GM12878 (cell line): ENCODE measurements around the gene IZUMO1R. TPM values are rescaled to one million over a fixed set of nuclear protein-coding genes. Genes with fewer than 3 reads are reported as not detected.

Experiments used
- ATAC-seq: fragments of 200-7000 bp; cut with Tn5 transposase; 3 replicates; pipeline ENCODE4 v1.9.1; 2020; ENCODE audit warnings: mild to moderate bottlenecking, moderate library complexity
- BruUV-seq: library from RNA; stranded (reverse); fragments of 400-500 nt; replicated peaks from 2 replicates; lab custom pipeline; 2021; lab: Mats Ljungman, UMichigan
- CTCF ChIA-PET: fragments of 300-600 bp; sonication (Branson Sonifier 250); formaldehyde crosslinking; extraction: SDS; loops from one replicate; lab custom pipeline; 2021; ENCODE audit warnings: inconsistent platforms; lab: Yijun Ruan, JAX
- POLR2A ChIA-PET: fragments of 350-600 bp; formaldehyde crosslinking; extraction: SDS; loops from one replicate; lab custom pipeline; 2021; ENCODE audit warnings: inconsistent platforms; lab: Charles Lee
- RAD21 ChIA-PET: fragments of 300-600 bp; sonication (Branson Sonifier 250); formaldehyde crosslinking; loops from one replicate; lab custom pipeline; 2023; ENCODE audit warnings: antibody characterized with exemption; ENCODE audit not compliant: unreplicated experiment; lab: Charles Lee
- SMC1A ChIA-PET: fragments of 300-600 bp; sonication (Branson Sonifier 250); formaldehyde crosslinking; loops from one replicate; lab custom pipeline; 2023; ENCODE audit not compliant: unreplicated experiment, uncharacterized antibody; lab: Charles Lee
- DNase-seq: peaks from one replicate; pipeline ENCODE4 v3.0.0-alpha.2; 2011; ENCODE audit warnings: low read depth, low spot score
- FAIRE-seq: peaks from 3 replicates; lab custom pipeline; 2011; peaks lifted over from hg19 to GRCh38; lab: Jason Lieb, UNC
- H2AFZ ChIP-seq: 2 replicates; pipeline ENCODE4 v1.6.0; 2011; ENCODE audit warnings: low read depth, low read length, control low read depth; ENCODE audit not compliant: control insufficient read depth
- H3K27ac ChIP-seq: 2 replicates; pipeline ENCODE4 v1.5.1; 2011; ENCODE audit warnings: control low read depth; ENCODE audit not compliant: control insufficient read depth, insufficient read depth
- H3K27me3 ChIP-seq, 2 experiments: replicated peaks in 1 of 2; 2 replicates each; pipeline versions ENCODE4 v1.6.0 to v1.6.1; 2011; ENCODE audit warnings: low read length in 1 of 2; ENCODE audit not compliant: control insufficient read depth in 2 of 2, insufficient read depth in 2 of 2
- H3K36me3 ChIP-seq, 2 experiments: 2 replicates each; pipeline ENCODE4 v1.5.1; 2011; ENCODE audit warnings: low read length in 1 of 2; ENCODE audit not compliant: control insufficient read depth in 2 of 2, insufficient read depth in 2 of 2
- H3K4me1 ChIP-seq: 2 replicates; pipeline ENCODE4 v1.6.1; 2011; ENCODE audit warnings: mild to moderate bottlenecking, low read length, moderate library complexity, mixed read lengths; ENCODE audit not compliant: control insufficient read depth, insufficient read depth
- H3K4me2 ChIP-seq: 2 replicates; pipeline ENCODE4 v1.6.0; 2011; ENCODE audit warnings: control low read depth; ENCODE audit not compliant: control insufficient read depth, insufficient read depth
- H3K4me3 ChIP-seq: fragments of 200-600 bp; sonication (generic); 2 replicates; pipeline ENCODE4 v1.5.1; 2016
- H3K79me2 ChIP-seq: 2 replicates; pipeline ENCODE4 v1.6.0; 2011; ENCODE audit warnings: low read length; ENCODE audit not compliant: control insufficient read depth, insufficient read depth
- H3K9ac ChIP-seq: 2 replicates; pipeline ENCODE4 v1.8.0; 2011; ENCODE audit warnings: low read length, control low read depth, mixed read lengths; ENCODE audit not compliant: control insufficient read depth, insufficient read depth
- H3K9me3 ChIP-seq: replicated peaks from 3 replicates; pipeline ENCODE4 v1.5.1; 2011; ENCODE audit warnings: mild to moderate bottlenecking, low read length; ENCODE audit not compliant: control insufficient read depth, insufficient read depth
- H4K20me1 ChIP-seq: 2 replicates; pipeline ENCODE4 v1.6.0; 2011; ENCODE audit not compliant: control insufficient read depth, insufficient read depth
- BMI1 ChIP-seq: fragments of 450-650 bp; IDR thresholded peaks from 2 replicates; pipeline ENCODE4 v1.6.1; 2016; ENCODE audit warnings: mild to moderate bottlenecking, moderate library complexity, borderline replicate concordance
- BRCA1 ChIP-seq: IDR thresholded peaks from 2 replicates; pipeline ENCODE4 v1.6.1; 2011; ENCODE audit warnings: low read depth, low read length, improper control_type of control experiment
- CHD1 ChIP-seq: IDR thresholded peaks from 2 replicates; pipeline ENCODE4 v1.6.1; 2012; ENCODE audit warnings: low read depth, low read length, improper control_type of control experiment
- CREM ChIP-seq: IDR thresholded peaks from 2 replicates; pipeline ENCODE4 v1.6.1; 2014; ENCODE audit warnings: antibody characterized with exemption, low read depth
- FOXK2 ChIP-seq: fragments of 450-650 bp; IDR thresholded peaks from 2 replicates; pipeline ENCODE4 v1.6.1; 2017; ENCODE audit warnings: mild to moderate bottlenecking, moderate library complexity
- IRF4 ChIP-seq: IDR thresholded peaks from 2 replicates; pipeline ENCODE4 v1.6.1; 2011; ENCODE audit warnings: low read depth, low read length
- JUNB ChIP-seq: IDR thresholded peaks from 2 replicates; pipeline ENCODE4 v1.6.1; 2016; ENCODE audit warnings: antibody characterized with exemption, mild to moderate bottlenecking
- KLF5 ChIP-seq: fragments of 450-650 bp; IDR thresholded peaks from 2 replicates; pipeline ENCODE4 v1.6.1; 2014; ENCODE audit warnings: mild to moderate bottlenecking; ENCODE audit not compliant: partially characterized antibody
- POU2F2 ChIP-seq: IDR thresholded peaks from 3 replicates; pipeline ENCODE4 v1.6.1; 2011; ENCODE audit warnings: low read depth, mild to moderate bottlenecking, low read length, borderline replicate concordance
- RAD51 ChIP-seq: fragments of 450-650 bp; IDR thresholded peaks from 2 replicates; pipeline ENCODE4 v1.6.1; 2016; ENCODE audit warnings: moderate library complexity, mild to moderate bottlenecking, inconsistent platforms
- SREBF2 ChIP-seq: IDR thresholded peaks from 2 replicates; pipeline ENCODE4 v1.6.1; 2012; ENCODE audit warnings: mild to moderate bottlenecking, low read length
- TARDBP ChIP-seq: IDR thresholded peaks from 2 replicates; pipeline ENCODE4 v1.6.1; 2016; ENCODE audit warnings: borderline replicate concordance
- YY1 ChIP-seq: IDR thresholded peaks from 2 replicates; pipeline ENCODE4 v1.6.1; 2011; ENCODE audit warnings: low read depth, mild to moderate bottlenecking, low read length
- ZNF207 ChIP-seq: fragments of 450-650 bp; IDR thresholded peaks from 2 replicates; pipeline ENCODE4 v1.6.1; 2014; ENCODE audit warnings: antibody characterized with exemption, mild to moderate bottlenecking, borderline replicate concordance
- WGBS: methylation state at CpG from one replicate; pipeline ENCODE4 v1.1.6; 2016; ENCODE audit warnings: low lambda C conversion rate; ENCODE audit not compliant: insufficient replicate concordance, insufficient coverage; ENCODE audit errors: missing lambda C conversion rate; 5-methylcytosine and 5-hydroxymethylcytosine counted together
- in situ Hi-C: fragments of 300-500 bp; cut with MboI; formaldehyde crosslinking; loops from 9 replicates; pipeline ENCODE4 v1.14.3; 2018; ENCODE audit warnings: mixed read lengths
- intact Hi-C: fragments of 100-400 bp; cut with micrococcal nuclease; formaldehyde crosslinking; loops from one replicate; pipeline ENCODE4 v1.14.2; 2022; ENCODE audit not compliant: unreplicated experiment
- polyA plus RNA-seq, 11 experiments: library from polyadenylated mRNA; depleted of rRNA in 4 of 11; unstranded in 6 of 11; stranded (reverse) in 5 of 11; fragments of >200 nt; fragmentation: Nextera tagmentation in 4 of 11; fragmentation: Illumina TruSeq in 1 of 11; extraction: Ambion mirVana in 4 of 11; extraction: Trizol in 1 of 11; gene quantifications; 1 replicate in 1 of 11; 2 replicates in 10 of 11; pipeline versions ENCODE4 v1.2.1 to v1.2.3, GENCODE V29; 2011 to 2016; ENCODE audit warnings: inconsistent platforms in 2 of 11, missing spikeins in 2 of 11, low read depth in 1 of 11
- total RNA-seq, 4 experiments: library from RNA; depleted of rRNA in 3 of 4; stranded (reverse); fragments of >200 nt in 3 of 4; fragmentation: Illumina TruSeq in 1 of 4; extraction: Trizol in 1 of 4; gene quantifications; 2 replicates each; pipeline versions ENCODE4 v1.2.1 to v1.2.3, GENCODE V29; 2013 to 2021
- TF ChIP-seq, protein P1 (sequence below), 3 experiments: IDR thresholded peaks in 2 of 3; conservative IDR thresholded peaks in 1 of 3; 2 replicates each; pipeline ENCODE4 v1.5.1; 2011; ENCODE audit warnings: low read depth in 3 of 3, low read length in 3 of 3, mild to moderate bottlenecking in 3 of 3, control low read depth in 2 of 3, moderate library complexity in 2 of 3, inconsistent platforms in 1 of 3, mixed read lengths in 1 of 3; ENCODE audit not compliant: control insufficient read depth in 2 of 3, insufficient read depth in 1 of 3; ENCODE audit errors: extremely low read depth in 1 of 3
- TF ChIP-seq, protein P2 (sequence below): IDR thresholded peaks from 2 replicates; pipeline ENCODE4 v1.6.1; 2012; ENCODE audit warnings: low read depth, low read length, improper control_type of control experiment
- TF ChIP-seq, protein P3 (sequence below): fragments of 450-650 bp; IDR thresholded peaks from 2 replicates; pipeline ENCODE4 v1.6.1; 2017; ENCODE audit warnings: mild to moderate bottlenecking

Gene IZUMO1R
- total and polyA plus RNA-seq, 10 of the 15 experiments (the other 5 are each of a cell fraction or from before 2014, with no cell fraction given), result not detected

DNA sequence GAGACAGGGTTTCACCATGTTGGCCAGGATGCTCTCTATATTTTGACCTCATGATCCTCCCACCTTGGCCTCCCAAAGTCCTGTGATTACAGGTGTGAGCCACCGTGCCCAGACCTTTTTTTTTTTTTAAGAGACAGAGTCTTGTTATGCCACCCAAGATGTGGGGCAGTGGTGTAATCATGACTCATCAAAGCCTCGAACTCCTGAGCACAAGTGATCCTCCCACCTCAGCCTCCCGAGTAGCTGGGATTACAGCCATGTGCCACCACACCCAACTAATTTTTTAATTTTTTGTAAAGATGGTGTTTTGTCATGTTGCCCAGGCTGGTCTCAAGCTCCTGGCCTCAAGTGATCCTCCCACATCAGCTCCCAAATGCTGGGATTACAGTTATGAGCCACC, 37.9 kb downstream of the IZUMO1R start:
- in situ Hi-C loops, result no loop called here
- CTCF ChIA-PET, result no interaction called here
- Histone ChIP-seq H3K79me2 (no peaks in the 10 kb centered on the region), H3K27me3 (no peaks in the 10 kb centered on the region; a peak in 1 of 4 replicates), H2AFZ (no peak overlapping the region), H4K20me1 (no peaks in the 10 kb centered on the region), H3K4me2 (no peak overlapping the region), H3K36me3 (no peaks in the 10 kb centered on the region), H3K4me3 (no peak overlapping the region), H3K27ac (no peak overlapping the region), H3K9ac (no peak overlapping the region), H3K9me3 (no peaks in the 10 kb centered on the region), H3K4me1 (no peaks in the 10 kb centered on the region)
- RAD21 ChIA-PET, result interaction anchor here (1.2 kb wide), 1 partner anchor 159 kb away, joined by 3 read pairs; no protein-coding TSS in a partner anchor
- ATAC-seq, result no peak
- SMC1A ChIA-PET, result interaction anchor here (1.0 kb wide), 1 partner anchor 9 kb away, joined by 4 read pairs; no protein-coding TSS in a partner anchor
- POLR2A ChIA-PET, result no interaction called here
- DNase-seq, result no peak
- no peak for TF ChIP-seq IRF4
- TF ChIP-seq CREM, result no peak
- TF ChIP-seq YY1, result no peak
- TF ChIP-seq CHD1, result no peak
- no peak for TF ChIP-seq POU2F2
- TF ChIP-seq FOXK2, result no peak
- no peak for TF ChIP-seq KLF5
- TF ChIP-seq RAD51, result no peak
- TF ChIP-seq, protein P1, sequence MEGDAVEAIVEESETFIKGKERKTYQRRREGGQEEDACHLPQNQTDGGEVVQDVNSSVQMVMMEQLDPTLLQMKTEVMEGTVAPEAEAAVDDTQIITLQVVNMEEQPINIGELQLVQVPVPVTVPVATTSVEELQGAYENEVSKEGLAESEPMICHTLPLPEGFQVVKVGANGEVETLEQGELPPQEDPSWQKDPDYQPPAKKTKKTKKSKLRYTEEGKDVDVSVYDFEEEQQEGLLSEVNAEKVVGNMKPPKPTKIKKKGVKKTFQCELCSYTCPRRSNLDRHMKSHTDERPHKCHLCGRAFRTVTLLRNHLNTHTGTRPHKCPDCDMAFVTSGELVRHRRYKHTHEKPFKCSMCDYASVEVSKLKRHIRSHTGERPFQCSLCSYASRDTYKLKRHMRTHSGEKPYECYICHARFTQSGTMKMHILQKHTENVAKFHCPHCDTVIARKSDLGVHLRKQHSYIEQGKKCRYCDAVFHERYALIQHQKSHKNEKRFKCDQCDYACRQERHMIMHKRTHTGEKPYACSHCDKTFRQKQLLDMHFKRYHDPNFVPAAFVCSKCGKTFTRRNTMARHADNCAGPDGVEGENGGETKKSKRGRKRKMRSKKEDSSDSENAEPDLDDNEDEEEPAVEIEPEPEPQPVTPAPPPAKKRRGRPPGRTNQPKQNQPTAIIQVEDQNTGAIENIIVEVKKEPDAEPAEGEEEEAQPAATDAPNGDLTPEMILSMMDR (IDR thresholded peaks at IDR 0.05 in 2 of 3, conservative IDR thresholded peaks at IDR 0.05 in 1 of 3; ENCODE audit: control insufficient read depth in 2 of 3, extremely low read depth in 1 of 3, insufficient read depth in 1 of 3, low read depth in 3 of 3, low read length in 3 of 3), result no peak
- no peak for TF ChIP-seq ZNF207
- TF ChIP-seq TARDBP, result no peak
- no peak for TF ChIP-seq JUNB
- no peak for TF ChIP-seq SREBF2
- TF ChIP-seq, protein P2, sequence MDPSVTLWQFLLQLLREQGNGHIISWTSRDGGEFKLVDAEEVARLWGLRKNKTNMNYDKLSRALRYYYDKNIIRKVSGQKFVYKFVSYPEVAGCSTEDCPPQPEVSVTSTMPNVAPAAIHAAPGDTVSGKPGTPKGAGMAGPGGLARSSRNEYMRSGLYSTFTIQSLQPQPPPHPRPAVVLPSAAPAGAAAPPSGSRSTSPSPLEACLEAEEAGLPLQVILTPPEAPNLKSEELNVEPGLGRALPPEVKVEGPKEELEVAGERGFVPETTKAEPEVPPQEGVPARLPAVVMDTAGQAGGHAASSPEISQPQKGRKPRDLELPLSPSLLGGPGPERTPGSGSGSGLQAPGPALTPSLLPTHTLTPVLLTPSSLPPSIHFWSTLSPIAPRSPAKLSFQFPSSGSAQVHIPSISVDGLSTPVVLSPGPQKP, result no peak
- no peak for TF ChIP-seq BMI1
- TF ChIP-seq, protein P3, sequence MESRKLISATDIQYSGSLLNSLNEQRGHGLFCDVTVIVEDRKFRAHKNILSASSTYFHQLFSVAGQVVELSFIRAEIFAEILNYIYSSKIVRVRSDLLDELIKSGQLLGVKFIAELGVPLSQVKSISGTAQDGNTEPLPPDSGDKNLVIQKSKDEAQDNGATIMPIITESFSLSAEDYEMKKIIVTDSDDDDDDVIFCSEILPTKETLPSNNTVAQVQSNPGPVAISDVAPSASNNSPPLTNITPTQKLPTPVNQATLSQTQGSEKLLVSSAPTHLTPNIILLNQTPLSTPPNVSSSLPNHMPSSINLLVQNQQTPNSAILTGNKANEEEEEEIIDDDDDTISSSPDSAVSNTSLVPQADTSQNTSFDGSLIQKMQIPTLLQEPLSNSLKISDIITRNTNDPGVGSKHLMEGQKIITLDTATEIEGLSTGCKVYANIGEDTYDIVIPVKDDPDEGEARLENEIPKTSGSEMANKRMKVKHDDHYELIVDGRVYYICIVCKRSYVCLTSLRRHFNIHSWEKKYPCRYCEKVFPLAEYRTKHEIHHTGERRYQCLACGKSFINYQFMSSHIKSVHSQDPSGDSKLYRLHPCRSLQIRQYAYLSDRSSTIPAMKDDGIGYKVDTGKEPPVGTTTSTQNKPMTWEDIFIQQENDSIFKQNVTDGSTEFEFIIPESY, result no peak
- no peak for TF ChIP-seq BRCA1
- intact Hi-C loops, result no loop called here
- 17% methylated on average over 3 of the region's 3 CpGs for WGBS
- no TSS peak for BruUV-seq
- no peak for FAIRE-seq
